ENCODE data around the gene PLK1. TPM values are rescaled to one million over a fixed set of nuclear protein-coding genes. Genes with fewer than 3 reads are reported as not detected.

Gene PLK1
- total and polyA plus RNA-seq, 2 donors, result 1.3 to 3.5 TPM

GRCh38 chr16:23690771-23691482 is 12.2 kb downstream of the PLK1 start:
- no peak for DNase-seq (ENCODE audit: extremely low spot score)
- WGBS, result 92% methylated on average over 25 of the region's 25 CpGs
- Histone ChIP-seq H3K4me3 (ENCODE audit: low read depth, low read length) (no peak overlapping the region), H3K27ac (ENCODE audit: low read depth) (no peak overlapping the region), H3K36me3 (ENCODE audit: insufficient read depth) (peaks cover 3% of the 10 kb centered on the region), H3K4me1 (ENCODE audit: insufficient read depth) (no peaks in the 10 kb centered on the region)

- DNase-seq (ENCODE audit: extremely low spot score), result no peak
- Histone ChIP-seq H3K4me1 (ENCODE audit: insufficient read depth) (no peaks in the 10 kb centered on the region), H3K27ac (ENCODE audit: low read depth) (no peak overlapping the region), H3K4me3 (ENCODE audit: low read depth, low read length) (no peak overlapping the region), H3K36me3 (ENCODE audit: insufficient read depth) (peaks cover 3% of the 10 kb centered on the region)
- WGBS, result 91% methylated on average over 10 of the region's 10 CpGs
Measured at GRCh38 chr16:23691483-23692189, 12.9 kb downstream of the PLK1 start.

DNA sequence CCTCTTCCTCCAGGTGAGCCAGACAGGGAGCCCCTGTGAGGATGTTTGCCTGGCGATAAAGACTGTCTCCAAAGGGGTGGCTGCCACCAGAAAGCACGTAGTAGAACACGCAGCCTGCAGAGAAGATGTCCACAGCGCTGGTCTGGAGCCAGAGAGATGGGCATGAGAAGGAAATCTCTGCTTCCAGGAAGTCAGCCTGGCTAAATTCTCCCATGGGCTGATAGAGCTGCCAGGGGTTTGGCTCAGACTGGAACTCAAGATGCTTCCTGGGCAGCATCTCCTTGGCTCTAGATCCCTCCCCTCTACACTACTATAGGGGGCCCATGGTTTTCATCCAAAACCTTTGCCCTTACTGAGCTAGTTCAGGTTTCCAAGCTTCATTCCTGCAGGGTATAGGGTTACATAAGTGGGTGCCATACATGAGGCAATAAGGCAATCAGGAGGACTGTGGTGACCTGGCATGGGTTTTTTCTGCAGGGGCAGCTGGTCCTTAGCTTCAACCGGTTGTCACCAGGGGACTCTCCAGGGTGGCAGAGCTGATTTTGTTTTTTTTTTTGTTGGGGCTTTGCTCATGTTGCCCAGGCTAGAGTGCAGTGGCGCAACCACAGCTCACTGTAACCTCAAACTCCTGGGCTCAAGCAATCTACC is 13.6 kb downstream of the PLK1 start:
- no peak overlapping the region for H3K4me3 ChIP-seq (ENCODE audit: low read depth, low read length)
- no peak for DNase-seq (ENCODE audit: extremely low spot score)

DNA sequence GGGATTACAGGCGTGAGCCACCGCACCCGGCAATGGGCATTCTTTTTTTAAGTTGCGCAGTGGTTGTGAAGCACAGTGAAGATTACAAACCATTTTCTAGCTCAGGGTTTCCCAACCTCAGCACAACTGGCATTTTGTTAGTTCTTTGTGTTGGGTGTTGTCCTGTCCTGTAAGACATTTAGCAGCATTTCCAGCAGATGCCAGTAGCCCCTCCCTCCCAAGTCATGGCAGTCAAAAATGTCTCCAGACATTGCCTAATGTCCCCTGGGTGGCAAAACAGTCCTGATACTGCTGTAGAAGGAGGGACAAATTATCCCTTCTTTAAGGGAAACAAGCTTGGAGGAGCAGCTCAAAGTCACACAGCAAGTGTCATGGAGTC is 15.6 kb downstream of the PLK1 start:
- no peak for DNase-seq (ENCODE audit: extremely low spot score)
- 97% methylated on average over 4 of the region's 4 CpGs for WGBS
- no peak overlapping the region for H3K4me3 ChIP-seq (ENCODE audit: low read depth, low read length)
- H3K27ac ChIP-seq (ENCODE audit: low read depth), result no peak overlapping the region
- no peaks in the 10 kb centered on the region for H3K4me1 ChIP-seq (ENCODE audit: insufficient read depth)
- H3K36me3 ChIP-seq (ENCODE audit: insufficient read depth), result peaks cover 3% of the 10 kb centered on the region

More for the DNA sequence above, 13.6 kb downstream of the PLK1 start:
- no peak overlapping the region for H3K27ac ChIP-seq (ENCODE audit: low read depth)
- H3K36me3 ChIP-seq (ENCODE audit: insufficient read depth), result peaks cover 3% of the 10 kb centered on the region
- H3K4me1 ChIP-seq (ENCODE audit: insufficient read depth), result no peaks in the 10 kb centered on the region
- 97% methylated on average over 6 of the region's 6 CpGs for WGBS

GRCh38 chr16:23694644-23695373 is 16.1 kb downstream of the PLK1 start:
- Histone ChIP-seq H3K36me3 (ENCODE audit: insufficient read depth) (peaks cover 3% of the 10 kb centered on the region), H3K4me3 (ENCODE audit: low read depth, low read length) (no peak overlapping the region), H3K4me1 (ENCODE audit: insufficient read depth) (no peaks in the 10 kb centered on the region), H3K27ac (ENCODE audit: low read depth) (no peak overlapping the region)
- WGBS, result 16% methylated on average over 32 of the region's 32 CpGs
- DNase-seq (ENCODE audit: extremely low spot score), result no peak

DNA sequence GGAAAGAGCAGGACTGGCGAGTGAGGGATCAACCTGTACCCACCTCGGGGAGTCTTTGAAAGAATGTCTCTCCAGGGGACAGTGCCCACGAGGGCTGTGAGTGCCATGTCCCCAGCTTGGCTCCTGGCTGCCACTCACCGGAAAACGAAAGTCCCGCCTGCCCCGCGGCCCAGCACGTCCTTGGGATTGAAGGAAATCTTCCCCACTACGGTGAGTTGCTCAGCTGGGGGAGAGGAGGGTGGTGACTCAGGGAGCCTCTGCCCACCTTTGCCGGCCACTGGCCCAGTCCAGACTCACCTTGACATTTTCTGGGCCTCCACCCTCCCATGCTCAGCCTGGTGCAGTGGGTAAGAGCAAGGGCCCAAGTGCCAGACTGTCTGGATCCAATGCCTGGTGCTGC is 17.1 kb downstream of the PLK1 start:
- H3K27ac ChIP-seq (ENCODE audit: low read depth), result no peak overlapping the region
- no peaks in the 10 kb centered on the region for H3K4me1 ChIP-seq (ENCODE audit: insufficient read depth)
- WGBS, result 85% methylated on average over 11 of the region's 11 CpGs

GRCh38 chr16:23699100-23699499 is 20.4 kb downstream of the PLK1 start:
- WGBS, result 88% methylated on average over 4 of the region's 4 CpGs
- no peak overlapping the region for H3K27ac ChIP-seq (ENCODE audit: low read depth)
- no peaks in the 10 kb centered on the region for H3K4me1 ChIP-seq (ENCODE audit: insufficient read depth)
- no peak for DNase-seq (ENCODE audit: extremely low spot score)
- H3K36me3 ChIP-seq (ENCODE audit: insufficient read depth), result no peaks in the 10 kb centered on the region
- H3K4me3 ChIP-seq (ENCODE audit: low read depth, low read length), result no peak overlapping the region

More for the DNA sequence above, 17.1 kb downstream of the PLK1 start:
- Histone ChIP-seq H3K36me3 (ENCODE audit: insufficient read depth) (no peaks in the 10 kb centered on the region), H3K4me3 (ENCODE audit: low read depth, low read length) (no peak overlapping the region)
- no peak for DNase-seq (ENCODE audit: extremely low spot score)

DNA sequence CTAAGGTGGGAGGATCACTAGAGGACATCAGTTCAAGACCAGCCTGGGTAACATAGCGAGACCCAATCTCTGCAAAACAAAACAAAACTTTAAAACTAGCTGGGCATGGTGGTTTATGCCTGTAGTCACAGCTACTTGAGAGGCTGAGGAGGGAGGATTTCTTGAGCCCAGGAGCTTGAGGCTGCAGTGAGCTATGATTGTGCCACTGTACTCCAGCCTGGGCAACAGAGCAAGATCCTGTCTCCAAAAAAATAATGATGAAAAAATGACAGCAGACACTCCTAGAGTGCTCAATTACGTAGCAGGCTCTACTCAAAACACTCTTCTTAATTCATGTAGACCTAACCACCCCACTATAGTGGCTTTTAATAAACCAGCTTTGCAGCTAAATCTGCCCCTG is 21.4 kb downstream of the PLK1 start:
- no peak overlapping the region for H3K4me3 ChIP-seq (ENCODE audit: low read depth, low read length)
- 93% methylated on average over 2 of the region's 2 CpGs for WGBS
- no peak for DNase-seq (ENCODE audit: extremely low spot score)
- no peaks in the 10 kb centered on the region for H3K4me1 ChIP-seq (ENCODE audit: insufficient read depth)
- no peaks in the 10 kb centered on the region for H3K36me3 ChIP-seq (ENCODE audit: insufficient read depth)
- H3K27ac ChIP-seq (ENCODE audit: low read depth), result no peak overlapping the region

DNA sequence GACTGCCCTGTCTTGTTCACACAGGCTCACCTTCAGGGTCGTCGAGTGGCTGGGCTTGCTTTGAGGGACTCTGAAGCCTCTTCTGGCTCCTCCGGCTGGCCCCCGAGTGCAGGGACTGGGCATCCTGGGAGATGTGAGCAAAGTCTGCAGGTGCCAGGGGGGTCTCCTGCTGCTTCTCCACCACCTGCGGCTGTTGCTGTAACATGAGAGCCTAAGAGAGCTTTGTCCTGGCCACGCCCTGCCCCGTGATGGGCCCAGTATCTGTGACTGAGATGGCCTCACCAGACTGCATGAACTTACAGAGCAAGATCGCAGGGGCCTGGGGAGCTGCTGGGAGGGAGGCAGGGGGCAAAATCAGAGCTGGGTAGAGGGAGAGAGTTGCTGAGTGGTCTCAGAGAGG is 21.8 kb downstream of the PLK1 start:
- Histone ChIP-seq H3K36me3 (ENCODE audit: insufficient read depth) (no peaks in the 10 kb centered on the region), H3K4me1 (ENCODE audit: insufficient read depth) (no peaks in the 10 kb centered on the region), H3K4me3 (ENCODE audit: low read depth, low read length) (no peak overlapping the region), H3K27ac (ENCODE audit: low read depth) (no peak overlapping the region)
- no peak for DNase-seq (ENCODE audit: extremely low spot score)
- 21% methylated on average over 8 of the region's 8 CpGs for WGBS

DNA sequence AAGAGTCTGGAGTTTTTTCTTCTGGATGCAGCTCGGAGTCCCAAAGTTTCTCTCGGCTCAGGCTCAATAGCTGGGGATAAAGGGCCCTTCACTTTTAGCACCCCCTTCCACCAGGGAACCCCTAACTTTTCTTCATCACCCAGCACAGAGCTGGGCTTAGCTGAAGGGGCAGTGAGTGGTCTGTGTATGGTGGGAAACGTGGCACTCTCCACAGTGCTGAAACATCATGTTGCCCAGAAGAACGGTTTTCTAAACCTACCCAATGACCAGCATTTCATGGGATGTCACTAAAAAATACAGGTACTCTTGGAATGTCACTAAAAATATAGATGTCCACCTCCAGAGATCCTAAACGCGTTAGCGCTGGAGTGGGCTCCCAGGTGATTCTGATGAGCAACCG is 22.4 kb downstream of the PLK1 start:
- Histone ChIP-seq H3K36me3 (ENCODE audit: insufficient read depth) (no peaks in the 10 kb centered on the region), H3K4me3 (ENCODE audit: low read depth, low read length) (no peak overlapping the region), H3K4me1 (ENCODE audit: insufficient read depth) (no peaks in the 10 kb centered on the region), H3K27ac (ENCODE audit: low read depth) (no peak overlapping the region)
- DNase-seq (ENCODE audit: extremely low spot score), result no peak
- 72% methylated on average over 8 of the region's 8 CpGs for WGBS

DNA sequence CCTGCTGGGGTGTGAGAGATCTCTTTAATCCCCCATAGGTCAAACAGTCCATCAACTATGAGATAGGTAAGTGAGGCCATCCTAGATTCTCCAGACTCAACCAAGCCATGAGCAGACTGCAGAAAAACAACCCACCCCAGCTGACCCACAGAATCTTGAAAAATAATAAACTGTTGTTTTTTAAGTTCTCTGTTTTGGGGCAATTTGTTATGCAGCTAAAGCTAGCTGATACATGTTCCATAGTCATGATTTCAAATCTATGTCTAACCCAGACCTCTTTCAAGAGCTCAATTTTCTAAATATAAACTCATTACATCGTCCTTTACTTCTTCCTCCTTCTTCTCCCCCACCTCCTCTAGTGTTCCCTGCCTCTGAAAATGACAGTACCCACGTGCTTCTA is 24.3 kb downstream of the PLK1 start:
- no peak for DNase-seq (ENCODE audit: extremely low spot score)
- Histone ChIP-seq H3K4me3 (ENCODE audit: low read depth, low read length) (no peak overlapping the region), H3K36me3 (ENCODE audit: insufficient read depth) (no peaks in the 10 kb centered on the region), H3K27ac (ENCODE audit: low read depth) (no peak overlapping the region), H3K4me1 (ENCODE audit: insufficient read depth) (no peaks in the 10 kb centered on the region)
- WGBS, result 61% methylated on average over 2 of the region's 2 CpGs

- no peak overlapping the region for H3K27ac ChIP-seq (ENCODE audit: low read depth)
- no peaks in the 10 kb centered on the region for H3K36me3 ChIP-seq (ENCODE audit: insufficient read depth)
- no peak for DNase-seq (ENCODE audit: extremely low spot score)
- WGBS, result 86% methylated on average over 22 of the region's 22 CpGs
- H3K4me3 ChIP-seq (ENCODE audit: low read depth, low read length), result no peak overlapping the region
- H3K4me1 ChIP-seq (ENCODE audit: insufficient read depth), result no peaks in the 10 kb centered on the region
Measured at GRCh38 chr16:23704772-23705516, 26.3 kb downstream of the PLK1 start.

- DNase-seq (ENCODE audit: extremely low spot score), result no peak
- Histone ChIP-seq H3K4me3 (ENCODE audit: low read depth, low read length) (no peak overlapping the region), H3K27ac (ENCODE audit: low read depth) (no peak overlapping the region), H3K4me1 (ENCODE audit: insufficient read depth) (no peaks in the 10 kb centered on the region), H3K36me3 (ENCODE audit: insufficient read depth) (no peaks in the 10 kb centered on the region)
- WGBS, result 83% methylated on average over 2 of the region's 2 CpGs
Measured at GRCh38 chr16:23705517-23705902, 26.8 kb downstream of the PLK1 start.
